Measurements from ENCODE around the gene SLC9A8. TPM values are rescaled to one million over a fixed set of nuclear protein-coding genes. Genes with fewer than 3 reads are reported as not detected.
A peak's percentile ranks its signal among the peaks of the same experiment; 100 is the strongest.
"Not testable (repeated sequence)": the region's sequence is repeated elsewhere in the genome, so short reads cannot be mapped to it uniquely, and the experiment has no call there.

Gene SLC9A8
- total and polyA plus RNA-seq, 4 donors = 9.3 to 14.0 (median 11.3) TPM

DNA sequence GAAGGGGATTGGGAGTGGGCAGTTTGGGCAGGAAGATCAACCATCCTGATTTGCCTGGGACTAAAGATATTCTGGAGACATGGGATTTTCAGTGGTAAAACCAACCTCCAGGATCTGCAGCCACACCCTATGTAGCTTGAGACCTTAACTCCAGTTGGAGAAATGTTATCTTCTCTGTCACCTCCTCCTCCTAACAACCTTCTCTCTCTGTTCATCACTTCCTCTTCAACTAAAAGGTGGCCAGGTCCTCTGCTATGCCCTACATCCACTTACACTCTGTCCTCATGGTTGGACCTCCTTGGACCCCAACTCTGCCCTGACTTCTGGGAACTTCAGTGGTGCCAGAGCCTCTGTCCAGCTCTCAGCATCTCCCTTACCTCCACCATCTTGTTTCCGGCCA lies 42.0 kb upstream of the SLC9A8 start:
- no CpG with 5 or more reads among the region's 1 CpG for WGBS (ENCODE audit: insufficient coverage)
- H3K9me3 ChIP-seq (ENCODE audit: control insufficient read depth, insufficient read depth, low read length) = no peaks in the 10 kb centered on the region
- H3K27me3 ChIP-seq (ENCODE audit: control insufficient read depth, insufficient read depth, low read length) = no peaks in the 10 kb centered on the region
- no peak overlapping the region for H3K27ac ChIP-seq (ENCODE audit: low read depth, low read length)
- no peak overlapping the region for H3K4me3 ChIP-seq (ENCODE audit: low read depth, low read length)
- peaks cover 16% of the 10 kb centered on the region for H3K4me1 ChIP-seq (ENCODE audit: control insufficient read depth, insufficient read depth, low read length)
- DNase-seq (ENCODE audit: low read depth in 4 of 6, low spot score in 6 of 6) = no peak
- no peaks in the 10 kb centered on the region for H3K36me3 ChIP-seq (ENCODE audit: control insufficient read depth, insufficient read depth, low read length)

DNA sequence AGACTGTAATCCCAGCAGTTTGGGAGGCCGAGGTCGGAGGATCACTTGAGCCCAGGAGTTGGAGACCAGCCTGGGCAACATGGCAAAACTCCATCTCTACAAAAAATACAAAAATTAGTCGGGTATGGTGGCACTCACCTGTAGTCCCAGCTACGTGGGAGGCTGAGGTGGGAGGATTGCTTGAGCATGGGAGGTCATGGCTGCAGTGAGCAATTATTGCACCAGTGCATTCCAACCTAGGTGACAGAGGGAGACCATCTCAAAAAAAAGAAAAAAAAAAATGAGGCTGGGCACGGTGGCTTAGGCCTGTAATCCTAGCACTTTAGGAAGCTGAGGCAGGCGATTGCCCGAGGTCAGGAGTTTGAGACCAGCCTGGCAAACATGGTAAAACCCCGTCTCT lies 38.4 kb upstream of the SLC9A8 start:
- H3K36me3 ChIP-seq (ENCODE audit: control insufficient read depth, insufficient read depth, low read length); H3K4me3 ChIP-seq (ENCODE audit: low read depth, low read length); DNase-seq (ENCODE audit: low read depth in 4 of 6, low spot score in 6 of 6); H3K27me3 ChIP-seq (ENCODE audit: control insufficient read depth, insufficient read depth, low read length); H3K27ac ChIP-seq (ENCODE audit: low read depth, low read length); H3K9me3 ChIP-seq (ENCODE audit: control insufficient read depth, insufficient read depth, low read length): not testable (repeated sequence)
- 92% methylated on average over 7 of the region's 8 CpGs for WGBS (ENCODE audit: insufficient coverage)
- H3K4me1 ChIP-seq (ENCODE audit: control insufficient read depth, insufficient read depth, low read length) = peaks cover 16% of the 10 kb centered on the region

DNA sequence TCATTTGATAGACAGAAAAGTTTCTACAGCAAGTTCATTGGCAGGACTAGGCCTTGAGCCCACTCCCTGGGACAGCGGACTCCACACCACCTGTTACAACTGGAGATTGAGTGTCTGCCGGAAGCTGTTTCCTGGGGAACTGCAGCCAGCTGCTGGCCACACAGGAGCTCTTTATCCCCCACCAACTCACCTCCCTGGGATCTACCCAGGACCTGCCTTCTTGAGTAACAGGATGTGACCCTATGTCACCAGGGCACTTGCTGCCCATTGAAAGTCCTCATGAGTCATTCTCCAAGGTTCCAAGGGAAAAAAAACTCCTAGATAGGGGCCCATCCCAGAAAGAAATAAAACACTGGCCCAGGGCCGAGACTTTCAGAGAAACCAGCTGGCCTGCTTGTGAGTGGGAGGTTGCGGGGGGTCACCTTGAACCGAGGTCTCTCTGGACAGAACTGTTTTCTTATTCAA lies 37.4 kb upstream of the SLC9A8 start:
- Histone ChIP-seq H3K36me3 (ENCODE audit: control insufficient read depth, insufficient read depth, low read length) (no peaks in the 10 kb centered on the region), H3K4me1 (ENCODE audit: control insufficient read depth, insufficient read depth, low read length) (peaks cover 16% of the 10 kb centered on the region), H3K9me3 (ENCODE audit: control insufficient read depth, insufficient read depth, low read length) (no peaks in the 10 kb centered on the region), H3K27me3 (ENCODE audit: control insufficient read depth, insufficient read depth, low read length) (no peaks in the 10 kb centered on the region), H3K4me3 (ENCODE audit: low read depth, low read length) (no peak overlapping the region), H3K27ac (ENCODE audit: low read depth, low read length) (no peak overlapping the region)
- peak in 1 of 6 donors; percentile 5 for DNase-seq (ENCODE audit: low read depth in 4 of 6, low spot score in 6 of 6)
- 42% methylated on average over 2 of the region's 5 CpGs for WGBS (ENCODE audit: insufficient coverage)

DNA sequence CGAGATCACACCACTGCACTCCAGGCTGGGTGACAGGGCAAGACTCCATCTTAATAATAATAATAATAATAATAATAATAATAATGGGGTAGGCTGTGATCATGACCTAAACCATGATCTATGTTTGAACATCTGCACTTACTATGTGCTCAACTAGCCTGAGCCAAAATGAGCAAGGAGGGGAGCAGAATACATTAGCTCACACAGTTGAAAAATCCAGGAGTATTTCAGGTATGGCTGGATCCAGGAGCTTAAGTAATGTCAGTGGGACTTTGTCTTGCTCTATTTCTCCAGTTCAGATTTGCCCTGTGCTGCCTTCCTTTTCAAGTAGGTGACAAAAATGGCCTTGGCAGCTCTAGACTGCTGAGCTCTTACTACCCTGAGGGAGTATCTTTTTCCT lies 32.7 kb upstream of the SLC9A8 start:
- Histone ChIP-seq H3K4me3 (ENCODE audit: low read depth, low read length) (no peak overlapping the region), H3K27ac (ENCODE audit: low read depth, low read length) (no peak overlapping the region), H3K9me3 (ENCODE audit: control insufficient read depth, insufficient read depth, low read length) (no peaks in the 10 kb centered on the region), H3K27me3 (ENCODE audit: control insufficient read depth, insufficient read depth, low read length) (no peaks in the 10 kb centered on the region), H3K36me3 (ENCODE audit: control insufficient read depth, insufficient read depth, low read length) (no peaks in the 10 kb centered on the region), H3K4me1 (ENCODE audit: control insufficient read depth, insufficient read depth, low read length) (peaks cover 8% of the 10 kb centered on the region)
- WGBS (ENCODE audit: insufficient coverage) = no CpG with 5 or more reads among the region's 1 CpG
- no peak for DNase-seq (ENCODE audit: low read depth in 4 of 6, low spot score in 6 of 6)

DNA sequence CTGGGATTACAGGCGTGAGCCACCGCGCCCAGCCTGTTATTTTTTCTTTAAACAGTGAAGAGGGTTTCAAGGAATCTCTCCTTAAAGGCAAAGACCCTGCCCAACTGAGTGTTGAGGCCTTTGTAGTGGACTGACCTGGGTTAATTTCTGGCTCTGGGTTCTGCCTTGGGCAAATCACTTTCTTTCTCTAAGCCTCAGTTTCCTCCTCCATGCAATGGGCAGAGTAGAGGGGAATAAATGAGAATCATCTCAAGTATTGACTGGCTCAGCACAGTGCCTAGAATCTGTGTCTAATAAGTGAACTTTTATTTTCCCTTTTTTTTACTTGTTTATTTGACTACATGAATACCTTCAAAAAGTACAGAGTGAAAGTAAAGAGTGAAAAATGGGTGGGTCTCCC lies 31.0 kb upstream of the SLC9A8 start:
- H3K9me3 ChIP-seq (ENCODE audit: control insufficient read depth, insufficient read depth, low read length) = no peaks in the 10 kb centered on the region
- H3K27me3 ChIP-seq (ENCODE audit: control insufficient read depth, insufficient read depth, low read length) = no peaks in the 10 kb centered on the region
- H3K4me1 ChIP-seq (ENCODE audit: control insufficient read depth, insufficient read depth, low read length) = no peaks in the 10 kb centered on the region
- DNase-seq (ENCODE audit: low read depth in 4 of 6, low spot score in 6 of 6) = no peak
- H3K27ac ChIP-seq (ENCODE audit: low read depth, low read length) = no peak overlapping the region
- H3K4me3 ChIP-seq (ENCODE audit: low read depth, low read length) = no peak overlapping the region
- no peaks in the 10 kb centered on the region for H3K36me3 ChIP-seq (ENCODE audit: control insufficient read depth, insufficient read depth, low read length)
- no CpG with 5 or more reads among the region's 3 CpGs for WGBS (ENCODE audit: insufficient coverage)

DNA sequence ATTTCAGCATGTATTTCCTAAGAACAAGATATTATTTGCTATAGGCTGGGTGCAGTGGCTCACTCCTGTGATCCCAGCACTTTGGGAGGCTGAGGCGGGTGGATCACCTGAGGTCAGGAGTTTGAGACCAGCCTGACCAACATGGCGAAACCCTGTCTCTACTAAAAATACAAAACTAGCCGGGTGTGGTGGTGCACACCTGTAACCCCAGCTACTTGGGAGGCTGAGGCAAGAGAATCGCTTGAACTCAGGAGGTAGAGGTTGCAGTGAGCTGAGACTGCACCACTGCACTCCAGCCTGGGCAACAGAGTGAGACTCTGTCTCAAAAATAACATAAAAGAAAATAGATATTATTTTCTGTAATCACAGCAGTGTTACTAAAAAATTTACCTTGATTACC lies 30.2 kb upstream of the SLC9A8 start:
- H3K4me3 ChIP-seq (ENCODE audit: low read depth, low read length); H3K27me3 ChIP-seq (ENCODE audit: control insufficient read depth, insufficient read depth, low read length); H3K9me3 ChIP-seq (ENCODE audit: control insufficient read depth, insufficient read depth, low read length); DNase-seq (ENCODE audit: low read depth in 4 of 6, low spot score in 6 of 6); H3K36me3 ChIP-seq (ENCODE audit: control insufficient read depth, insufficient read depth, low read length); H3K4me1 ChIP-seq (ENCODE audit: control insufficient read depth, insufficient read depth, low read length); H3K27ac ChIP-seq (ENCODE audit: low read depth, low read length): not testable (repeated sequence)
- WGBS (ENCODE audit: insufficient coverage) = 90% methylated on average over 2 of the region's 4 CpGs

DNA sequence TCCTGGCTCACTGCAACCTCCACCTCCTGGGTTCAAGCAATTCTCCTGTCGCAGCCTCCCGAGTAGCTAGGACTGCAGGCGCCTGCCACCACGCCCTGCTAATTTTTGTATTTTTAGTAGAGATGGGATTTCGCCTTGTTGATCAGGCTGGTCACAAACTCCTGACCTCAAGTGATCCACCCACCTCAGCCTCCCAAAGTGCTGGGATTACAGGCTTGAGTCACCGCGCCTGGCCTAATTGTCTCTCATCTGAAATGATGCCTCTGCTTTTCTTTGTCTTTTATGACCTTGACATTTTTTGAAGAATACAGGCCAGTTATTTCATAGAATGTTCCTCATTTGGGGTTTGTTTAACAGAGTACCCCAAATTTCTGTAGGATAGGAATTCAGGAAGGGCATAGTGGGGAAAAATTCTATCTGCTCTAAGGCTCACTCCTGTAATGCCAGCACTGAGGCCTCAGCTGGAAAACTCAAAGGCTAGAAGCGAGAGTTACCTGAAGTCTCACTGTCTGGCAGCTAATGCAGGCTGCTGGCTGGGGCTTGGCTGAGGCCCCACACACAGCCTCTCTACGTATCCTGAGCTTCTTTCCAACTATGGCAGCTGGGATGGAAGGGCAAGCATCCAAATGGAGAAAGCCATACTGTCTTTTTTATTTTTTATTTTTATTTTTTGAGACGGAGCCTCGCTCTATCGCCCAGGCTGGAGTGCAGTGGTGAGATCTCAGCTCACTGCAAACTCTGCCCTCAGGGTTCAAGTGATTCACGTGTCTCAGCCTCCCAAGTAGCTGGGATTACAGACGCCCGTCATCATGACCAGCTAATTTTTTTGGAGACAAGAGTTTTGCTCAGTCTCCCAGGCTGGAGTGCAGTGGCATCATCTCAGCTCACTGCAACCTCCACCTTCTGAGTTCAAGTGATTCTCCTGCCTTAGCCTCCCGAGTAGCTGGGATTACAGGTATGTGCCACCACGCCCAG lies 29.3 kb upstream of the SLC9A8 start:
- H3K27me3 ChIP-seq (ENCODE audit: control insufficient read depth, insufficient read depth, low read length); H3K27ac ChIP-seq (ENCODE audit: low read depth, low read length); H3K36me3 ChIP-seq (ENCODE audit: control insufficient read depth, insufficient read depth, low read length); H3K4me3 ChIP-seq (ENCODE audit: low read depth, low read length); H3K9me3 ChIP-seq (ENCODE audit: control insufficient read depth, insufficient read depth, low read length); H3K4me1 ChIP-seq (ENCODE audit: control insufficient read depth, insufficient read depth, low read length): not testable (repeated sequence)
- WGBS (ENCODE audit: insufficient coverage) = 67% methylated on average over 8 of the region's 17 CpGs
- DNase-seq (ENCODE audit: low read depth in 4 of 6, low spot score in 6 of 6) = peak in 2 of 6 donors; percentile 67 to 82

DNA sequence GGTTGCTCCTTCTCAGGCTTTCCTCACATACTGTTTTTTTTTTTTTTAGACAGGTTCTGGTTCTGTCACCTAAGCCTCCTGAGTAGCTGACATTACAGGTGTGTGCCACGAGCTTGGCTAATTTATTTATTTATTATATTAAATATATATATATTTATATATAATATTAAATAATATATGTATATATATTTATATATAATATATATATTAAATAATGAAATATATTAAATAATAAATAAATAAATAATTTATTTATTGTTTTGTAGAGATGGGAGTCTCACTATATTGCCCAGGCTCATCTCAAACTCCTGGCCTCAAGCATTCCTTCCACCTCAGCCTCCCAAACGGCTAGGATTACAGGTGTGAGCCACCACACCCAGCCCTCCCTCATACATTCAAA lies 28.3 kb upstream of the SLC9A8 start:
- no peaks in the 10 kb centered on the region for H3K9me3 ChIP-seq (ENCODE audit: control insufficient read depth, insufficient read depth, low read length)
- H3K27ac ChIP-seq (ENCODE audit: low read depth, low read length) = no peak overlapping the region
- WGBS (ENCODE audit: insufficient coverage) = 44% methylated on average over 1 of the region's 2 CpGs
- no peak for DNase-seq (ENCODE audit: low read depth in 4 of 6, low spot score in 6 of 6)
- H3K27me3 ChIP-seq (ENCODE audit: control insufficient read depth, insufficient read depth, low read length) = no peaks in the 10 kb centered on the region
- H3K4me1 ChIP-seq (ENCODE audit: control insufficient read depth, insufficient read depth, low read length) = no peaks in the 10 kb centered on the region
- H3K36me3 ChIP-seq (ENCODE audit: control insufficient read depth, insufficient read depth, low read length) = no peaks in the 10 kb centered on the region
- H3K4me3 ChIP-seq (ENCODE audit: low read depth, low read length) = no peak overlapping the region

DNA sequence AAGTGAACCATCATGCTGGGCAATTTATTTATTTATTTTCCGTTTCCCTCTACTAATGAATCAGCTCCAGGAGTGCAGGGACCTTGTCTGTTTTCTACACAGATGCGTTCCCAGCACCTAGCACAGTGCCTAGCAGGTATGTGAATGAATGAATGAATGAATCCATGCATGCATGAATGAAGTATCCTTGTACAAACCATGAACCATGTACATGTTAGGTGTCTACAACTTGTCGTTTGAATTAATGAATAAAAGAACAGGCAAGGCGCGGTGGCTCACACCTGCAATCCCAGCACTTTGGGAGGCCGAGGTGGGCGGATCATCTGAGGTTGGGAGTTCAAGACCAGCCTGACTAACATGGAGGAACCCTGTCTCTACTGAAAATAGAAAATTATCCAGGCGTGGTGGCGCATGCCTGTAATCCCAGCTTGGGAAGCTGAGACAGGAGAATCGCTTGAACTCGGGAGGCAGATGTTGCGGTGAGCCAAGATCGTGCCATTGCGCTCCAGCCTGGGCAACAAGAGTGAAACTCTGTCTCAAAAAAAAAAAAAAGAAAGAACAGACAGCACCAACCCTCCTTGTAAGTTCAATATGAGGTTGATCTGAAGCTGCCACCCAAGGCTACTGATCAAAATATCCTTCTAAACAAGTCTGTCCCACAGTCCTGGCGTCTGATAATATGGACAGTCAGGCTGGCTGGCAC lies 27.3 kb upstream of the SLC9A8 start:
- 100% methylated on average over 8 of the region's 15 CpGs for WGBS (ENCODE audit: insufficient coverage)
- Histone ChIP-seq H3K36me3 (ENCODE audit: control insufficient read depth, insufficient read depth, low read length) (no peaks in the 10 kb centered on the region), H3K27ac (ENCODE audit: low read depth, low read length) (no peak overlapping the region), H3K4me3 (ENCODE audit: low read depth, low read length) (no peak overlapping the region), H3K27me3 (ENCODE audit: control insufficient read depth, insufficient read depth, low read length) (no peaks in the 10 kb centered on the region), H3K9me3 (ENCODE audit: control insufficient read depth, insufficient read depth, low read length) (no peaks in the 10 kb centered on the region), H3K4me1 (ENCODE audit: control insufficient read depth, insufficient read depth, low read length) (no peaks in the 10 kb centered on the region)
- DNase-seq (ENCODE audit: low read depth in 4 of 6, low spot score in 6 of 6) = no peak

DNA sequence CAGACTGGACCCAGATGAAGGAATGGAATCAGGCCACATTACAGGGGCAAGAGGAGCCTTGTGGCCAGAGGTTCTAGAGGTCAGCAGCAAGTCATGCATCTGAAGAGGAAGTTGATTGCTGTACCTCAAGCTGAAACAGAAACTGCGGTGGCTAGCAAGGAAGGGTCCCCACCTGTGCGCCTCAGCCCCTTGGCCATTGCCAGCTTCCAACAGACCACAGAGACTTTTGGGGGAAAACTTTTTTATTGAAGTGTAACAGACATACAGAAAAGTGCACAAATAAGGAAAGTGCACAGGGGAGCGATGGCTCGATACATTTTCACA lies 26.8 kb upstream of the SLC9A8 start:
- no peak for DNase-seq (ENCODE audit: low read depth in 4 of 6, low spot score in 6 of 6)
- Histone ChIP-seq H3K4me3 (ENCODE audit: low read depth, low read length) (no peak overlapping the region), H3K36me3 (ENCODE audit: control insufficient read depth, insufficient read depth, low read length) (no peaks in the 10 kb centered on the region), H3K9me3 (ENCODE audit: control insufficient read depth, insufficient read depth, low read length) (no peaks in the 10 kb centered on the region), H3K27ac (ENCODE audit: low read depth, low read length) (no peak overlapping the region), H3K27me3 (ENCODE audit: control insufficient read depth, insufficient read depth, low read length) (no peaks in the 10 kb centered on the region), H3K4me1 (ENCODE audit: control insufficient read depth, insufficient read depth, low read length) (no peaks in the 10 kb centered on the region)
- 92% methylated on average over 4 of the region's 4 CpGs for WGBS (ENCODE audit: insufficient coverage)
